Bronchial epithelial cell (primary cell): Measurements from ENCODE around the gene MPO. TPM values are rescaled to one million over a fixed set of nuclear protein-coding genes. Genes with fewer than 3 reads are reported as not detected.

Experiments used
- DNase-seq: peaks from one replicate; pipeline ENCODE4 v3.0.0-alpha.2; 2010; ENCODE audit warnings: low read depth
- FAIRE-seq: peaks from 2 replicates; lab custom pipeline; 2011; peaks lifted over from hg19 to GRCh38; lab: Jason Lieb, UNC
- H3K27me3 ChIP-seq: 2 replicates; pipeline ENCODE4 v1.5.1; 2011; ENCODE audit warnings: low read length; ENCODE audit not compliant: control insufficient read depth, insufficient read depth
- H3K36me3 ChIP-seq: 2 replicates; pipeline ENCODE4 v1.5.1; 2011; ENCODE audit warnings: low read length; ENCODE audit not compliant: control insufficient read depth, insufficient read depth
- H3K4me3 ChIP-seq: 2 replicates; pipeline ENCODE4 v1.5.1; 2011; ENCODE audit warnings: mild to moderate bottlenecking, low read depth, low read length, control low read depth
- CTCF ChIP-seq: IDR thresholded peaks from 2 replicates; pipeline ENCODE4 v1.5.1; 2011; ENCODE audit warnings: mild to moderate bottlenecking, moderate library complexity, low read length, control low read depth, inconsistent platforms; ENCODE audit not compliant: insufficient read depth, severe bottlenecking
- total RNA-seq: library from RNA; depleted of rRNA; stranded (reverse); fragments of >200 nt; gene quantifications from 2 replicates; pipeline ENCODE4 v1.2.1, GENCODE V29; 2014

The MPO gene
- total RNA-seq, 1 donor from 2014 or later, result not detected

GRCh38 chr17:58327363-58328194, 46.8 kb upstream of the MPO start:
- H3K36me3 ChIP-seq, result no peaks in the 10 kb centered on the region
- DNase-seq, result no peak
- no peak for FAIRE-seq
- H3K27me3 ChIP-seq, result peaks cover 16% of the 10 kb centered on the region
- no peak overlapping the region for H3K4me3 ChIP-seq
- no peak for TF ChIP-seq CTCF

- no peak overlapping the region for H3K4me3 ChIP-seq
- no peak for TF ChIP-seq CTCF
- H3K36me3 ChIP-seq, result no peaks in the 10 kb centered on the region
- FAIRE-seq (no peak), DNase-seq (no peak)
- H3K27me3 ChIP-seq, result peaks cover 16% of the 10 kb centered on the region
These were observed 46.1 kb upstream of the MPO start for GRCh38 chr17:58326609-58327362.

- DNase-seq, result no peak
- no peaks in the 10 kb centered on the region for H3K36me3 ChIP-seq
- FAIRE-seq, result no peak
- peaks cover 16% of the 10 kb centered on the region for H3K27me3 ChIP-seq
- no peak overlapping the region for H3K4me3 ChIP-seq
- no peak for TF ChIP-seq CTCF
These were observed 45.3 kb upstream of the MPO start for GRCh38 chr17:58325976-58326468.

- Histone ChIP-seq H3K27me3 (peaks cover 18% of the 10 kb centered on the region), H3K36me3 (no peaks in the 10 kb centered on the region), H3K4me3 (no peak overlapping the region)
- no peak for TF ChIP-seq CTCF
- no peak for FAIRE-seq
- no peak for DNase-seq
These were observed 44.6 kb upstream of the MPO start for GRCh38 chr17:58325289-58325726.

GRCh38 chr17:58324409-58325288, 43.9 kb upstream of the MPO start:
- peak overlapping the region; percentile 43 for H3K4me3 ChIP-seq
- DNase-seq (no peak), FAIRE-seq (no peak)
- TF ChIP-seq CTCF, result no peak
- H3K36me3 ChIP-seq, result no peaks in the 10 kb centered on the region
- H3K27me3 ChIP-seq, result peaks cover 18% of the 10 kb centered on the region
